T1000 (cell line): Measurements from ENCODE around the gene SALL1.

Experiments
- DNase-seq: peaks from one replicate; lab custom pipeline; 2025; ENCODE audit warnings: mixed read lengths; lab: John Stamatoyannopoulos, UW

Gene SALL1

DNA sequence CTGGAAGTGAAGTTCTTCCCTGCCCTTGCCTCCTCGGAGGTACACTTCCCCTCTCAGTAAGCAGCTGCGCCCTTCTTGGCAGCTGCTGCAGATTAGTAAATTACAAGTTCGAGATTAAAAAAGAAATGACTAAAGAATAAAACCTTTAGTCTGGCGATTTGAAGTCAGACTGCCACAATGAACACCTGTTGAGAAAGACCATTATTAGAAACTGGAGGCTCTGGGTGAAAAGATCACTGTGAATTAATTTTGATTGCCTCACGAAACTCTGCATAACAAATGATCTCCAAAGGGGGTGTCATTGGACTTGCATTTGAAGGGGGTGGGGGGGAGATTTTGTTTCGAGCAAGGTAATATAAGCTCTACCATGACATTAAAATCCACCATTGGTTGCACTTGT, 39.3 kb downstream of the SALL1 start:
- no peak for DNase-seq

DNA sequence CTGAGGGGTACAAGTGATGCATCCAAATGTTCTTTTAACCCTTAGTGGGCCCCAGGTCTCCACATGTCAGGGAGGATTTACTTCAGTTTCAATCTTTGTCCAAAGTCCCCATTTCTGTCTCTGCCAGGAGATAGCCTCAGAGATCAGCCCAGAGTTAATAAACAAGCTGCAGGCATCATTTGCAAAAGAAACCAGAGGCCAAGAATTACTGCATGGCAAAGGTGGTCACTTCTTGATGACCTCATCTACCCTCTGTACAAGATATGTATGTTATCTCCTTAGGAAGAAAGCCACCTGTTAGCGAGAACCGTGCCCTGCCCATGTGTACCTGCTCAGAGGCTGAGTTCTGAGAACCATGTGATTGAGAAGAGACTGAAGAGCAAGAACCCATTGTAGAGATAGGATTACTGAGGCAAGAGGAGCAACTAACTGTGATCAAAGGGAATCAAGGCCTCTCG, 40.3 kb downstream of the SALL1 start:
- no peak for DNase-seq

DNA sequence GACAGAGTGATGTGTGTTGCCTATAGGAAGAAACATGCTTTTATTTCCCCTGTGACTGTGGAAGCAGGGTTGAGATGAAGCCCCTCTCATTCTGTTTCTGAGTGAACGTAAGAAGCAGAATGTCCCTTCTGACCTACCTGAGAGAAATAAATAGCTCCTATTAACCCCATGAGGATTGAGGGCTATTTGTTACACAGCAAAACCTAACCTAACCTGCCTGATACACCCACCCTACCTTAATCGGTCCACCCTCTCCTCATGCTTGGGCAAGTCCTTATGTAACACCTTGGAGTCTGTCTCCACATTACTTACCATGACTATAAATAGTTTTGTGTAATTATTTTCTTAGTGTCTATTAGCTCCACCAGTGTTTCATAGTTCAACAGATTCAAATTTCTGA, 41.9 kb downstream of the SALL1 start:
- DNase-seq = no peak

DNA sequence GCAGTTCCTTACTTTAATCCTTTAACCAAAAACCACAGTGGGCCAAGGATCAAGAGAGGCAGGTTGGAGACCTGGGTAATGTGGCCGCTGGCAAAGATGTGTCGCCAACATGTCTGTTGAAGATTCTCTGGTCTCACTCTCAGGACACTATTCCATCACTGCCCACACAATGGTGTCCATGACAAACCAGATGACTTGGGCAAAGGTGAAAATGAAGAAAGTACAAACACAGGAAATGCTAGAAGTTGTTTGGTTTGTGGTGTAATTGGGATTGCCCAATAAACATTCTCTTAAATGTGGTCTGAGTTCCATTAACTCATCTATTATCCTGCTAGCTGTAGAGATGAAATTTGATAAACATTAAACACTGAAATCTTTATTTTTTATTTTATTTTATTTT, 43.3 kb downstream of the SALL1 start:
- no peak for DNase-seq

DNA sequence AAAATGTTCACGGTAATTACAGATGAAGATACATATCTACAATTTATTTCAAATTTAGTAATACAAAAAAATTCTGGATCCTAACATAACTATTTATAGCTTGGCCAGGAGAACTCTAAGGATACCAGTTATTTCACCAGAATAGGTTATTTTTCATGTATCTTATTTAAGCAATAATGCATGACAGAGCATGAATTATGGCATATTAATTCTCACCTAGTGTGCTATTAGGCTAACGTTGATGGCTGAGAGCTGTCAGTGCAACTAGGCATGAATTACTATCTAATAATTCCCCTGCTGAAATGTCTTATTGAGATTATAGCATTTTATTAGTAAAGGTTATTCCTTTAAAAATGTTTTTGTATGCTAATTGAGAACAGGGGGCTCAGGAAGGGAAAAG, 44.5 kb downstream of the SALL1 start:
- DNase-seq = no peak

DNA sequence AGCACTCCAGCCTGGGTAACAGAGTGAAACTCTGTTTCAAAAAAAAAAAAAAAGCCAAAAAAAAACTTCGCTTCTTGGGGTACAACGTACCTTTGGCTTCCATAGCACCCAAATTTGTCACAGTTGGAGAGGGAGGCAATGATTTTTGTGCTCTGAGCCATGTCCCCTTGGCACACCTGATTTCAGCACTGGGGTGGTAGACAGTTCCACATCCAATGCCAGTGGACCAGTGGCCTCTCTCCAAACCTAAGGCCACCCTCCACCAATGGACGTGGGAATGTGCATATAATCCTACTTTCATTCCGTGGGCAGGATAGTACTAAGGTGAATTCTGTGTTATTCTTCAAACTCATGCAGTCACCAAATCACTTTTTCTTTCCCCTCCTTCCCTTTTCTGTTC, 47.5 kb downstream of the SALL1 start:
- DNase-seq = no peak

DNA sequence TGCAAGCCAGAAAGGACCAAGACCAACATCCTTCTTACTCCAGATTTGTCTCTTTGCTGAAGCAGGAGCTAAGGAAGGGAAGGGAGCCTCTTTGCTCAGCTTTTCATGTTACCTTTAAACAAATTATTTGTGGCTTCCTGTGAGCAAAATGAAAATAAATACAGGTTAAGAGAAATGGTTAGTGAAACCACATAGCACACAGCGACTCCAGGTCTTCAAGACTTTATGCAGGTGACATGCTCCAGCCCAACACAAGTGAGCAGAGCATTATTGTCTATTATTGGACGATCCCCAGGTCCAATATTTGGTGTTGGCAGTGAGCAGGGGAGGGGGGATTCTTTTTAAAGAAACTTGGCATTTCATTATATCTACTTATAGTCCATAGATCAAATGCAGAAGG, 53.3 kb downstream of the SALL1 start:
- no peak for DNase-seq

DNA sequence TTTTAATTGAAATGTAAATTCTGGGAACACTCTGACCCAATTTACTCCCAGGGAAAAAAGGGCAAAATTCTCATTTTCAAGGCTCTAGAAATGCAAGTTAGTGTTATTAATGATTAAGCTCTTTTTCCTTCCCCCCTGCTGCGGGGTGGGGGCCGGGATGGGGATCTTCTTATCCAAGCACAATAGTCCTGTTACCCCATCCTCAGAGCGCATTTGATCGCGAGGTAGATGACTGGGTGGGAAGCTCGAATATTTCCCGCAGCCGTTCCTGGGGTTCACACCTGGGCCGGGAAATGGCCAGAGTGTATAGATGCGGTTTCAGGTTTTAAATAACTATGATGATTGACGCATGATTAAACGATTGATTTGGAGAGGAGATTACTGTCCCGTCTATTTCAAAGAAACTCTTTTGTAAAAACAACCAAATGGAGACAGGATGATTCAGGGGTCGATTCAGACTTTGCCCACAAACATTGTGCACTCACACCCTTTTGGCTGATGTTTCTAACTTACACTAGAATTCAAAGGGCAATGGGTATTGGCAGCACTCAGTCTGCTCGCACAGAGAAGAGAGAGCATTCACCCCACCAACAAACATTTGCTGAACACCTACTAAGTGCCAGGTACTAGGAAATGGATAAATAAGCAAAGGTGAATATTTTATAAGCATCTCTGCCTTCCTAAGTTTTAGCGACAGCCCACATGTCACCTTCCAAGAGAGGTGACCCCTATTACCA, 55.0 kb downstream of the SALL1 start:
- no peak for DNase-seq

DNA sequence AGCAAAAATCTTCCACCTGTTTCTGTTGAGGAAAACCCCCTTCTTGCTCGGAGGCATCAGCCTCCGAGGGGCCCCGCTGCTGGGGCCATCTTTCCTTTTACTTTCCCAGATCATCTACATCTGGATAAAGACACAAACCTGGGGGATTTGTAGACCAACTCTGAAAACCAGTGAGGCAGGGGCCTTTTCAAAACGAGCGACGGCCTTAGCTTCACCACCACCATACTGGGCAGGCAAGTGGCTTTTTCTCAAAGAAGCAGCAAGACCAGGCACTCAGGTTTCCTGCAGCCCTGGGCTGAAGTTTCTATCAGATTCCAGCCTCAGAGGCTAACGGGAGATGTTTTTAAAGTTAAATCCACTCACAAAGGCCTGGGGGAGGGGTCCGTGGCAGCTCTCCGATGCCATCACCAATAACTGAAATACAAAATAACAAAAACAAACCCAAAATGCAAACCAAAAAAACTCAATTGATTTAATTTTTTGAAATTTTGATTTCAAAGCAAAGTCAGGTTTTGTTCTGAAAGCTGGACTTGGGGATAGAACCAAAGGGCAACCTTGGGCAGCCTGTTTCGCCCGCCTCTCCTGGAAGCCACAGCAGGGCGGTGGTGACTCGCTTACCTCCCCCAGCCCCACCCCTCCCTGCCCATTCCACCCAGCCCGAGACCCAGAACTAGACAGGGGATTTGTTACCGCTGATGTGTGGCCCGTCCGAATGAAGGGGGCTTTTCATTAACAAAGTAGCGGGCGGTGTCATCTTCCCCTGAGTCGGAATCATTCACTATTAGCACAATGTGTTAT, 55.8 kb downstream of the SALL1 start:
- DNase-seq = no peak

DNA sequence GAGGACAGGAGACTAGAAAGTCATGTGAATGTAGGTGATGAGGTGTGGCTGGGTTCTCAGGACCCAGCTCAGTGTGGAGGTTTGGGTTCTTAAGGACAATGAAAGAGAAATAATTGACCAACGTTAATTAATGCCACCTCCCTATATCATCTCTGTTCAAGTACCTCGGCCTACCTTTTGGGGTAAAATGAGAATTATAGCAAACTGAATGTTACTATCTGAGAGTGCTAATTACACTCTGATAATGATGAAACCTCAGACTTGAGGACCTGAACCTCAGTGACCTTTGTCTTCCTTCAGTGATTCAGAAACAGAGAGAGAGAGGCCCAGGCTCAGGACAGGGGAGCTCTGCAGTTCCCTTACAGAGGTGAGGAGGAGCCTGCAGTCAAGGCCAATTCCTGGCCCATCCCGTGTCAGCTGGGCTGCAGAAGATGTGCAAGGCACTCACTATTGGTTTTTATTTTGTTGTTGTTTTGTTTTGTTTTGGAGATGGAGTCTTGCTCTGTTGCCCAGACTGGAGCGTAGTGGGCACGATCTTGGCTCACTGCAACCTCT, 57.3 kb downstream of the SALL1 start:
- no peak for DNase-seq
